ENCODE results near the gene CCDC34. TPM values are rescaled to one million over a fixed set of nuclear protein-coding genes. Genes with fewer than 3 reads are reported as not detected.

The CCDC34 gene
- total RNA-seq, 1 donor from 2014 or later, result 30.6 TPM

DNA sequence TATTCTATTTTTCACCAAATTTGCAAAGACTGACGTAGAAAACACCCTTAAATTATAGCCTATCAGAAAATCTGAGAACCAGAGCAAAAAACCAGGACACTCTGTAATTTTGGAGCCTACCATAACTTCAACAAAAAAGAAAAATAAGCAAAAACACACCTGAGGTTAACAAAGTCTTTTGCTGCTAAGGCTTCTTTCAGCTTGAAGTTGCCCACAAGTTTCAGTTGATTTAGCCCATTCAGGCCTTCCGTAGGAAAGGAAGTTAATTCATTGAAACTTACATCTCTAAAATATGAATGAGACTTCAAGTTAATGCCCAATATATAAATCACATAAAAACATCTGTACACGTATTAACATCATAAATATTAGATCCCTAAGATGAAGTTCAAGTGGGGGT, 10.4 kb upstream of the CCDC34 start:
- H3K27ac Mint-ChIP-seq, result no peak overlapping the region
- DNase-seq (ENCODE audit: low spot score), result no peak
- Histone ChIP-seq H3K4me2 (no peak overlapping the region), H3K36me3 (peaks cover 64% of the 10 kb centered on the region), H3K4me3 (no peak overlapping the region), H3K27me3 (no peaks in the 10 kb centered on the region), H3K79me2 (ENCODE audit: low read depth) (peaks cover 42% of the 10 kb centered on the region), H3K27ac (peak overlapping the region; percentile 47), H2AFZ (replicated peaks) (no peak overlapping the region), H3F3A (ENCODE audit: low read depth) (peaks cover 60% of the 10 kb centered on the region), H3K9me3 (ENCODE audit: low read depth) (no peaks in the 10 kb centered on the region), H3K9ac (no peak overlapping the region), H3K4me1 (no peaks in the 10 kb centered on the region), H4K20me1 (ENCODE audit: low read depth) (peaks cover 24% of the 10 kb centered on the region)
- no peaks in the 10 kb centered on the region for H3K4me1 Mint-ChIP-seq
- peaks cover 6% of the 10 kb centered on the region for H3K36me3 Mint-ChIP-seq
- H3K4me3 Mint-ChIP-seq, result no peak overlapping the region
- no peaks in the 10 kb centered on the region for H3K9me3 Mint-ChIP-seq
- no peaks in the 10 kb centered on the region for H3K27me3 Mint-ChIP-seq (ENCODE audit: insufficient read depth, low read depth)
- no peak for TF ChIP-seq EZH2phosphoT487 (IDR thresholded peaks at IDR 0.05)
- TF ChIP-seq EZH2 (IDR thresholded peaks at IDR 0.05), result no peak
- TF ChIP-seq, protein P1, sequence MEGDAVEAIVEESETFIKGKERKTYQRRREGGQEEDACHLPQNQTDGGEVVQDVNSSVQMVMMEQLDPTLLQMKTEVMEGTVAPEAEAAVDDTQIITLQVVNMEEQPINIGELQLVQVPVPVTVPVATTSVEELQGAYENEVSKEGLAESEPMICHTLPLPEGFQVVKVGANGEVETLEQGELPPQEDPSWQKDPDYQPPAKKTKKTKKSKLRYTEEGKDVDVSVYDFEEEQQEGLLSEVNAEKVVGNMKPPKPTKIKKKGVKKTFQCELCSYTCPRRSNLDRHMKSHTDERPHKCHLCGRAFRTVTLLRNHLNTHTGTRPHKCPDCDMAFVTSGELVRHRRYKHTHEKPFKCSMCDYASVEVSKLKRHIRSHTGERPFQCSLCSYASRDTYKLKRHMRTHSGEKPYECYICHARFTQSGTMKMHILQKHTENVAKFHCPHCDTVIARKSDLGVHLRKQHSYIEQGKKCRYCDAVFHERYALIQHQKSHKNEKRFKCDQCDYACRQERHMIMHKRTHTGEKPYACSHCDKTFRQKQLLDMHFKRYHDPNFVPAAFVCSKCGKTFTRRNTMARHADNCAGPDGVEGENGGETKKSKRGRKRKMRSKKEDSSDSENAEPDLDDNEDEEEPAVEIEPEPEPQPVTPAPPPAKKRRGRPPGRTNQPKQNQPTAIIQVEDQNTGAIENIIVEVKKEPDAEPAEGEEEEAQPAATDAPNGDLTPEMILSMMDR (IDR thresholded peaks at IDR 0.05), result no peak

DNA sequence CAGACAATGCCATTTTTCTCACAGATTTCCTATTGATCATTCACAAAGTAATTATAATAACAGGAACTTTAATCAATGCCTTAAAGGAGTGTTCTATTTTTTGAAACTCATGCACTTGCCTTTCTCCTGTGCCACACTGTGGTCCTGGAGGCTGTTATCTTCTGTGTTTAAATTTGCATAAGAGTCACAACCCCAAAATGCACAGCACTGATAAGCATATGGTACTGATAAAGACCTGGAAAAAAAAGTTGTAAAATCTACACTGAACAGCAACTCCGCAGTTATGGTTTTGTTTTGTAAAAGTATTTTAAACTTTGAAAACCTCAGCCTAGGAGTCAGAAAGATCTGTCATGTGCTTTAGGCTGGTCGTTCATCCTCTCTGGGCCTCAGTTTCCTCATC, 9.1 kb upstream of the CCDC34 start:
- Histone ChIP-seq H3K36me3 (peaks cover 62% of the 10 kb centered on the region), H3K27ac (no peak overlapping the region), H3K9me3 (ENCODE audit: low read depth) (no peaks in the 10 kb centered on the region), H3K4me3 (no peak overlapping the region), H3K4me1 (no peaks in the 10 kb centered on the region), H3K27me3 (no peaks in the 10 kb centered on the region), H2AFZ (replicated peaks) (no peak overlapping the region), H3K9ac (no peak overlapping the region), H3K79me2 (ENCODE audit: low read depth) (peaks cover 35% of the 10 kb centered on the region), H3K4me2 (no peak overlapping the region), H3F3A (ENCODE audit: low read depth) (peaks cover 63% of the 10 kb centered on the region), H4K20me1 (ENCODE audit: low read depth) (peaks cover 21% of the 10 kb centered on the region)
- peaks cover 10% of the 10 kb centered on the region for H3K36me3 Mint-ChIP-seq
- H3K27me3 Mint-ChIP-seq (ENCODE audit: insufficient read depth, low read depth), result no peaks in the 10 kb centered on the region
- TF ChIP-seq EZH2phosphoT487 (IDR thresholded peaks at IDR 0.05), result no peak
- TF ChIP-seq, protein P1 (IDR thresholded peaks at IDR 0.05), result no peak
- TF ChIP-seq EZH2 (IDR thresholded peaks at IDR 0.05), result no peak
- no peak for DNase-seq (ENCODE audit: low spot score)
- no peak overlapping the region for H3K27ac Mint-ChIP-seq
- no peaks in the 10 kb centered on the region for H3K9me3 Mint-ChIP-seq
- no peaks in the 10 kb centered on the region for H3K4me1 Mint-ChIP-seq
- no peak overlapping the region for H3K4me3 Mint-ChIP-seq

DNA sequence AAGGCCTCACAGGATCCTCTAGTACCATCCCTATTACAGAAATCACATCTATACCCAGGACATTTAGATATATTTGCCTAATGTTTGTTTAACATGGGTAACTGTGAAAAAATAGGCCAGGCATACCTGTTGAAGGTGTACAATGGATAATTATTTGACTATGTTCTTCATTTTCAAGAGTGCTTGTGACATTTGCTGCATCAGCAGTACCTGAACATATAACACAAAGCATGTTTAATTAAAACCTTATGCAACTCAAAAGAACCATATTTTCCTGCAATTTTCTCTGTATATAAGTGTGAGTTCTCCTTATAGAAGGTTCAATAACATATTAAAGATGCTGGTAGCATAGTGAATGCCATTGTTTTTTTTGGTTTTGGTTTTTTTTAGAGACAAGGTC, 8.5 kb upstream of the CCDC34 start:
- no peaks in the 10 kb centered on the region for H3K4me1 ChIP-seq
- H3K36me3 ChIP-seq, result peaks cover 57% of the 10 kb centered on the region
- H3F3A ChIP-seq (ENCODE audit: low read depth), result peaks cover 70% of the 10 kb centered on the region
- no peak overlapping the region for H3K9ac ChIP-seq
- Mint-ChIP-seq H3K4me3 (no peak overlapping the region), H3K9me3 (no peaks in the 10 kb centered on the region), H3K27ac (no peak overlapping the region), H3K4me1 (no peaks in the 10 kb centered on the region), H3K27me3 (ENCODE audit: insufficient read depth, low read depth) (no peaks in the 10 kb centered on the region), H3K36me3 (peaks cover 10% of the 10 kb centered on the region)
- no peak for DNase-seq (ENCODE audit: low spot score)
- H3K27me3 ChIP-seq, result no peaks in the 10 kb centered on the region
- H3K79me2 ChIP-seq (ENCODE audit: low read depth), result peaks cover 35% of the 10 kb centered on the region
- no peak for TF ChIP-seq EZH2phosphoT487 (IDR thresholded peaks at IDR 0.05)
- TF ChIP-seq, protein P1 (IDR thresholded peaks at IDR 0.05), result no peak
- H3K4me2 ChIP-seq, result no peak overlapping the region
- no peak overlapping the region for H3K27ac ChIP-seq
- no peak overlapping the region for H3K4me3 ChIP-seq
- H4K20me1 ChIP-seq (ENCODE audit: low read depth), result peaks cover 25% of the 10 kb centered on the region
- no peak overlapping the region for H2AFZ ChIP-seq (replicated peaks)
- no peaks in the 10 kb centered on the region for H3K9me3 ChIP-seq (ENCODE audit: low read depth)

Data from neural progenitor cell (in vitro differentiated cells).